NCI-H526 (cell line): ENCODE data around the gene HERC2.

ENCODE experiments used
- DNase-seq, 2 experiments: peaks; one replicate each; lab custom pipeline; 2025; lab: John Stamatoyannopoulos, UW

The HERC2 gene

DNA sequence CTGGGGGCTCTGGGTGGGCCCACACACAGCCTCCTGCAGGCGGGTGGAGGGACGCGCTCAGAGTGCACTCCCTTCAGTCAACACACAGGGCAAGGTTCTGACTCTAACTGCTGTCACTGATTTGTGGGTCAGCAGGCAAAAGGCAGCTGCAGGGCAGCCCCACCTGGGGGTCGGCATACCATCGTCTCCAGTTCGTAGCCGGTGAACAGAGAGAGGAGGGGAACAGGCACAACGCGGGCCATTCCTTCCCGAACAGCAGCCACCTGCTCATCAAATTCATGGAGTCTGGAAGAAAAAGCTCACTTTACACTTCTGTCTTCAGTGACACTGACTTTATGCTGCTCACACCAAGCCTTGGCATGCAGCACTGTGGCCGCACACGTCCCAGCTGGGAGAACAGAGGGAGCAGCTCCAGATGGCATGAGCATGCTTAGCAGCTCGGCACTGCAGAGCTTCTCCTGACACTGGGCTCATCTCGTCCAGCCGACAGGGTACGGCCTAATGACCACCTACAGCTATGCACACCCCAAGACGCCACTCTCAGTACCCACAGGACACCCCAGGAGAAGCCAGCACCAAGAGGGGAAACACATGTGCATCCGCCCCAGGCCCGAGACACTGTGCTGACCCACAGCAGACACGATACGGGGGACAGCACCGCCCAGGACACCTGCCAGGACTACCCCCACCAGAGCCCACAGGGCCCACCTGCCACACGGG is 208.4 kb downstream of the HERC2 start:
- DNase-seq = no peak

DNA sequence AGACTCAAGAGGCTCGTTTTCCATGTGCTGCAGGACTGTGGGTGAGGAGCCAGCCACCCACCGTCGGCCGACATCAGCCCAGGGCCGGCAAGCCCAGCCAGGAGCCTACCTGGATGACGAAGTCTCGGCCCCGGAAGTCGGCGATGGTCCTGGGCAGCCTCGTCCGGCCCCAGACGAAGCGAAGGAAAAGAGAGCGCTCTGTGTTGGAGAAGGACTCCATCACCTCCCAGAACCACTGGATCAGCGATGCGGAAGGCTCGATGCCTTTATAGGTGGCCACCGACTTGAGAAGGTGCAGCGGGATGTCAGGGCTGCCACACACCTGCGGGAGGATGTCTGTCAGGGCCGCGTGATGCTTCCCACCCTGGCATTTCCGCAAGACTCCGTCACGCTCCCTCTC is 209.0 kb downstream of the HERC2 start:
- no peak for DNase-seq

DNA sequence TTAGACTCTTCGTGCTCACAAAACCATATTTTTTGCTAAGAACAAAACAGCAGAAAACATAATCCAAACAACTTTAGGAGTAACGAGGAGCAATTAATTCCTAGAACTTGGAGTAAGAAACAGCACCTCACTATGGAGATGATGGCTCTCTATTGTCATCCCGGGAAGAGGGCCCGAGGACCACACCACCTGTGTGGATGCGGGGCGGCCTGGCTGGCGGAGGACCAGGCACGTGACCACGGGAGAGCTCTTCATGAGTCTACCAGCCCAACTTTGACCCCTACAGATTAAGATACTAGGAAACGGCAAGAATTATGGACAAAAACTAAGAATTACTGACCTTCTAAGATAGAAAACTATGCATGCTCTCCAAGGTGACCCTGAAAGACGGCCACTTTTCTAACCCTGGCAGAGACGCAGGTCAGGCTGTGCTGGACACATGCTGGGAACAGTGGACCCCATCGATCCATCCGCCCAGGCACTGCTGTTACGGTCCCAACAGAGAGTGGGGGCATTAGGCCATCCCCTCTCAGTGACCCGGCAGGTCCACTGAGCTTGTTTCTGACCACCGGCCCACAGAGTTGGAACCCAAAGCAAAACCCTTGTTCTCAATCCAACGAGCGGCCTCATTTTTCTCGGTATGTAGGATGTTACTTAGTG is 209.7 kb downstream of the HERC2 start:
- DNase-seq = no peak

DNA sequence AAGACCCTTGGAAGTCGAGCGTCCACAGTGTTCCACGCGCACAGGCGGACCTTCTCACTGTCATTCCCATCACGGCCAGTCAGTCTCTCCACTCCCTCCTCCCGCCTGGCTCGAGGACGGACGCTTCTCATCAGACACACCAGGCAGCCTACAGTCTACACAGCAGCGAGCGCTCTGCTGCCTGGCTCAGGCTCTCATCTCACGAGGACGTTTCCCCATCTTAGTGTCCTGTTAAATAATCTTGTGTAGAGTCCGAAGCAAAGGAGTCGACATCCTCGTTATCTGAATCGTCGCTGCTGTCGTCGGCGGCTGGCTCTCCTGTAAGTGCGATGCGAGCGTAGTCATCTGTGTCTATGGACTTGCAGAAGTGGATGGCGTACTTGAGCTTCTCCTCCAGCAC is 210.4 kb downstream of the HERC2 start:
- DNase-seq = no peak

DNA sequence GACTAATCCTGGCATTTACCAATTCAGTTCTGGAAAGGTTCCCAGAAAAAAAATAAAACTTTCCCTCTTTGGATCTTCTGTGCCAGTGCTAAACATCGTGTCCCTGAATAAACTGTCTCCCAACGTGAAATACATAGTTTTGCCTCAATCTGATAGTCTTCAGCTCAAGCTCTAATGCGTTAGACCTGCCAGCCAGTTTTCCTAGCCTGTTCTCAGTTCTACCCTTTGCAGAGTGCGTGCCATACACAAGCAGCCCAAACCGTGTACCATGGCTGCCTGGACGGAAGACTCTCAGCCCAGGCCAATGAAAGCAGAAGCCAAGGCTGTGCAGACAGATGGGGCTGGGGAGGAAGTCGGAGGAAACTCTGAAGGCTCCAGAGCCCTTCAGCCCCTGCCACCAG is 211.5 kb downstream of the HERC2 start:
- no peak for DNase-seq

DNA sequence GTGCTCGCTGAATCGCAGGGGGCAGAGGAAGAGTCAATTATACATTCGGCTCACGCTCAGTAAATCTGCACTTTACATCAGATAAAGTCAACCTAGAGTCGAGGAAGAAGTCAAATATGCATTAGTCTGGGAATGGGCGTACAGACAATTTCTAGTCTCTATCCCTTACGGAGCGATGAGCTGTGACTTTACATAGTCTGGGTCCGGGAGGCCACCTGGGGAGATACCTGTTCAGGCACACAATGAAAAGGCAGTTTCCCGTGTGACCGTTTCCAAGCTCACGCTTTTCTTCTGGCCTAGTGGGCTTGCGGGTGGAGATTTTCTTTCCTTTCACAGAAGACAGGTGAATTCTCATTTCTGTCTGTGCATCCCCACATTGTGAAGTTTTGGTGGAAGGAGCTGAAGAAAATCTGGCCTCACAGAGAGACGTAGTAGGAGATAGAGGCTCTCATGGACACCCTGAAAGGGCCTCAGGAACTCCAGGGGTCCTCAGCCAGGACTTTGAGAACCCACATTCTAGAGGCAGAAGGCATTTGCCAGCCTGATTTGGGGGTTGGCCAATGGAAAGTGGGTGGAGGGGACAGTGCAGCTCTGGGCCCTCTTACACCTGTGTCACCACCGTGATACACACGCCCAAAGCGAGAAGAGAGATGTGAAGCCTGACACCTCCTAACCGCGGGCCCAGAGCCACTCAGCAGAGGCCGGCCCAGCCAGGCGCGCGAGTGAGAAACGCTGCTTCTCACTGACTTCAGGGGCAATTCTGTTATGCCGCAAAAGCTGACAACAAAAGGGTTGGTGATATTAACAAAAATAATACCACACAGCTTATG is 212.1 kb downstream of the HERC2 start:
- no peak for DNase-seq

DNA sequence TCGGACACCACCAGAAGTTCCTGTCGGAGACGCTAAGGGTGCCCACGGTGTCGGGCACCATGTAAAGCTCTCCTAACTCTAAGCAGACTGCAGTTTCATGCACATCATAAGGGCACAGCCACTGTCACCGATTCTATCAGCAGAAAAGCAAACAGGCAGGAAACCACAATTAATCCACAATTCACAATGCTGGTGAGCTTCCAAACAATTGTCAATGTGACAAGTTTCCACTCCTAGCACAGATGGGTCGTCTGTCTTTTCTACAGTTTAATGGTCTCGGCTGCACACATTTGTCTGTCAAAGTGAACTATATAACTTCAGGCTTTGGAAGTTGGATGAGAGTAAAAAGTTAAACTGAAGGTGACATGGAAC is 214.1 kb downstream of the HERC2 start:
- DNase-seq = no peak

DNA sequence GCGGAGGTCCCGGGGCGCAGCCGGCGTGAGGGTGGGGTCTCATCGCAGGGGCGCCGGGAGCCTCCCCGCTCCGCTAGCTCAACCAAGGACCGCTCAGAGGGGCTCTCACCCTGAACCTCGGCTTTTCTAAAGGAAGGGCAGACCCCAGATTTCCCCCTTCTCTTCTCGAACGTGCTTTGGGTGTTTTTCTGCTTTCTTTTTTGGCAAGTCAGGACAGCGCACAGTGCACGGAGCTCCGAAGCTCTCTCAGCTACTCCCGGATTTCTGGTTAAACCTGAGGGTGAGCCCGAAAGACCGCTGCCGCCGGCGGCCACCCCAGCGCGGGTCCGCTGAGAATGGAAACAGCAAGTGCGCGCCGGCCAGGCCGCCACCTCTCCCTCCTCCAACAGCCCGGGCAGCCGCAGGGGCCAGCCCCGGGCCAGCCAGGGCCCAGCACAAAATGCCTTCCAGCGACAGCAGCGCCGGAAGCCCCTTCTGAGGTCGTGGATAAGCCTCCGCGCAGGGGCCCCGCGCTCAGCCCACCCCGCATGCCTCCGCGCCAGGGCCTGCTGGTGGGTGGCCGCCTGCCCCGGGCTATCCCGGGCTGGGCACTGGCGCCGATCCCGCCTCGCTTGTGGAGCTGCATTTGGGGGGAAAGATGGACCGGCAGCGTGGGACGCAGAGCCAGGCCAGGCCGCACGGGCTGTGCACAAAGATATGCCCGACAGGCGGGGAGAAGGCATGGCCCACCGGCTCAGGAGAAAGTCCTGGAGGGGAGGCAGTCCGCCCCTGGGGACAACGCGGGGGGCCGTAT is 214.7 kb downstream of the HERC2 start:
- no peak for DNase-seq

DNA sequence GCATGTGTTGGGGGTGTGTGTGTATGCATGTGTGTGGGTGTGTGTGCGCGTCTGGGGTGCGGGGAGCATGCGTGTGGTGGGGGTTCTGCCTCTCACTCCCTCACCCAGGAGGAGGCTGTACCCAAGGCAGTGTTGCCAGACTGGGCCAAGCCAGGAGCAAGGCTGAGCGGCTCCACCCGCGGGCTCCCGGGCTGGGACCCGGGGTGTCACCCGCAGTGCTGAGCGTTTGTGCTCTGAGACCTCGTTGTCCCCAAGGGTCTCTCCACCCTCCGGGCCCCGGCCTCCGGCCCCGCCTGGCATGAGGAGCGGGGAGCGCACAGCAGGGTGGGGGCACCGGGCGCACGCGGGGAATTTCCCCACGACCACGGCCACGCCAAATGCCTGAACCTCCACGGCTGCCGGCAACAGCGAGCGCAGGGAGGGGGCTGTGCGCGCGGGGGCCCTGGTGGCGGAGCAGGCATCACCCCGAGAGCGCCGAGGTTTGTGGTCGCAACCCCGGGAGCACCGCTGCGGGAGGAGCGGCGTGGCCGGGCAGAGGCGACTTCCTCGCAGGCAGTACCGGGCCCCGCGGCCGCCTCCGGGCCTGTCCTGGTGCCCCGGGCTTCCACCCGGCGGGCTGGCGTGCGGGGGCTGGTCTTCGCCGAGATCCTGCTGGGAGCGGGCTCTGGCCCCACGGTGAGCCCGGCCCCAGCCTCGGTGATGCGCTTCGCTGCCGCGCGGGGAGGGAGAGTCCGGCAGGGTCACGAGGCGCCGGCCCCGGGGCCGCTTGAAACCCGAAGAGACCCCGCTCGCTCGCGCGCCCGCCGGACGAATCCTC is 215.5 kb downstream of the HERC2 start:
- peak in 1 of 2 experiments; percentile 42 for DNase-seq

DNA sequence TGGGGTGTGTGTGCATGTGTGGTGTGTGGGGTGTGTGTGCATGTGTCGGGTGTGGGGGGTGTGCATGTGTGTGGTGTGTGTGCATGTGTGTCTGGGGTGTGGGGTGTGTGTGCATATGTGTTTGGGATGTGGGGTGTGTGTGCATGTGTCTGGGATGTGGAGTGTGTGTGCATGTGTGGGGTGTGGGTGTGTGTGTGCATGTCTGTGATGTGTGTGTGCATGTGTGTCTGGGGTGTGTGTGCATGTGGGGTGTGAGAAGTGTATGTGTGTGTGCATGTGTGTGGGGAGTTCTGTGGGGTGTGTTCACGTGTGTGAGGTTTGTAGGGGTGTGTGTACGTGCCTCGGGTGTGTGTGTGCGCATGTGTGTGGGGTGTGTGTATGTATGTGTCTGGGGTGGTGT is 216.2 kb downstream of the HERC2 start:
- no peak for DNase-seq

DNA sequence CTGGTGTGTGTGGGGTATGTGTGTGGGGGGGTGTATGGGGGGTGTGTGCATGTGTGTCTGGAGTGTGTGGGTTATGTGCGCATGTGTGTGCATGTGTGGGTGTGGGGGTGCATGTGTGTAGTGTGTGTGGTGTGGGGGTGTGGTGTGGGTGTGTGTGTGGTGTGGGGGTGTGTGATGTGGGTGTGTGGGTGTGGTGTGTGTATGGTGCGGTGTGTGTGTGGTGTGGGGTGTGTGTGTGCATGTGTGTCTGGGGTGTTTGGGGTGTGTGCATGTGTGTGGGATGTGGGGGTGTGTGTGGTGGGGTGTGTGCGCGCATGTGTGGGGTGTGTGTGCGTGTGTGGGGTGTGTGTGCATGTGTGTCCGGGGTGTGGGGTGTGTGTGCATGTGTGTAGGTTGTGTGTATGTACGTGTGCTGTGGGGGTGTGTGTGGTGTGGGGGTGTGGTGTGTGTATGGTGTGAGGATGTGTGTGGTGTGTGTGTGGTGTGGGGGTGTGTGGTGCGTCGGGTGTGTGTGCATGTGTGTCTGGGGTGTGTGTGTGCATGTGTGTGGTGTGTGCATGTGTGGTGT is 216.7 kb downstream of the HERC2 start:
- no peak for DNase-seq

DNA sequence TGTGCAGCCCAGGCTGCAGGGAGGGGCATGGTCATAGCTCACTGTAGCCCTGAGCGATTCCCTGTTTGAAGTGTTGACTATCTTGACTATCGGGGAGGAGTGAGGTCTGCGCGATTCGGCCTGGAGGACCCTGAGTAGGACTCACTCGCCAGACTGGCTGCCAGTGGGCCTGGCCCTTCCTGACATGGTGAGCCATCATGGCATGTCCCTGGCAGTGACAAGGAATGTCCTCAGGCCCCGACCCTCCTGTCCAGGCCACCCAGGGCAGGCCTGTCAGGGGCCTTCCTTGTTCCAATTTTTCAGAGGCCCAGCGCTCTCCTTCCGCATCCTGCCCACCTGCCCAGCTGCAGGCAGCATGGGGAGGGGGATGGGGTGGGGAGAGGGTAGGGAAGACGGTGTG is 217.7 kb downstream of the HERC2 start:
- DNase-seq = no peak

DNA sequence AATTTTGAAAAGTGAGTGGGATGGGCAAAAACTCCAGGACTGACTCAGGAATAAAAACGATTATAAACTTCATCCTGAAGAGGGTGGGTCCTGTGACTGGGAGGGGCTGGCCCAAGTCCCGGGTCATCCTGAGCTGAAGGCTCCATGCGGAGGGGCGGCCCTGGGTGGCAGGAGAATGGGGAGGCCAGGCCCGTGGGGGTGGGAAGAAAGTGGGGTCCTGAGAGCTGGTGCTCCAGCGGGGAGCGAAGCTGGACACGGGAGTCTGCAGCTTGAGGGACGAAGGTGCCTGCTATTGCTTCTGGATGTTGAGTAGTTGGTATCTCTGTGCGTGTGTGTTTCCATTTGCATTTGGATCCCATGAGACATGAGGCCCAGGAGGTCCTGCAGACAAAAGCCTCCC is 218.1 kb downstream of the HERC2 start:
- DNase-seq = no peak

DNA sequence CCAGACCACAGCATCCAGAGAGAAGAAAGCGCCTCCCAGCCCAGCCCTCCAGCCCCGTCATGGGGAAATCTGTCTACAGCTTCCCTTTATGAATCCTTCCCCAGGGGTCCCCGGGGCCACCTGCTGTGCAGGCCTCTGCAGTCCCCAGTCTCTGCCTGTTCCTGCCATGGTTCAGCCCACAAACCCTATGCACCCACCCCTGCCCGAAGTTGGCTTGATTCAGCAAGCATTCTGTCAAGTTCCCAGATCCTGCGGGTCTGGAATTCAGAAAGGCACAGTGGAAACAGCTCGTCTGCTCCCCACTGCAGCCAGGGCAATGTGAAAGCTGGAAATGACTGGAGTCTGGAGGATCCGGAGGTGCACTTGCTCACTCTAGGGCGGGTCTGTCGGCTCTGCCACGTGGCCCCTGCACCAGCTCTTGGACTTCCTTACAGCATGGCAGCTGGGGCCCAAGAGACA is 220.0 kb downstream of the HERC2 start:
- no peak for DNase-seq

DNA sequence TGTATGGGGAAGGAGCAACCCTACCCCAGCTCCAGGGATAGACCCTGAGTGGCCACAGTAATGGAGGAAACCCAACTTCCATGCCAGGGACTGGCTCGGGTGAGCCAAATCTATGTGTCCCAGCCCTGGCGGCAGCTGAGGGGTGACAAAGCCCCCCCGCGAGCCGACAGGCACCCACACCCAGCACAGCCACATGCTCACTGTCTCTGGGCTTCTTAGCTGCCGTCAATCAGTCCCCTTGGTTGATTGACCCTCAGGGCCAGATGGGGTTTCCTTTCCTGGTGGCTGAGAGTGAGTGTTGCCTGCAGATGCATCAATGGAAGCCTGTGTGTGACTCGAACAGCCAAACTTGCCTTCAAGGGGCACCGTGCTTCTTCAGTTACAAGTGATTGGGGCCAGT is 220.8 kb downstream of the HERC2 start:
- DNase-seq = no peak

DNA sequence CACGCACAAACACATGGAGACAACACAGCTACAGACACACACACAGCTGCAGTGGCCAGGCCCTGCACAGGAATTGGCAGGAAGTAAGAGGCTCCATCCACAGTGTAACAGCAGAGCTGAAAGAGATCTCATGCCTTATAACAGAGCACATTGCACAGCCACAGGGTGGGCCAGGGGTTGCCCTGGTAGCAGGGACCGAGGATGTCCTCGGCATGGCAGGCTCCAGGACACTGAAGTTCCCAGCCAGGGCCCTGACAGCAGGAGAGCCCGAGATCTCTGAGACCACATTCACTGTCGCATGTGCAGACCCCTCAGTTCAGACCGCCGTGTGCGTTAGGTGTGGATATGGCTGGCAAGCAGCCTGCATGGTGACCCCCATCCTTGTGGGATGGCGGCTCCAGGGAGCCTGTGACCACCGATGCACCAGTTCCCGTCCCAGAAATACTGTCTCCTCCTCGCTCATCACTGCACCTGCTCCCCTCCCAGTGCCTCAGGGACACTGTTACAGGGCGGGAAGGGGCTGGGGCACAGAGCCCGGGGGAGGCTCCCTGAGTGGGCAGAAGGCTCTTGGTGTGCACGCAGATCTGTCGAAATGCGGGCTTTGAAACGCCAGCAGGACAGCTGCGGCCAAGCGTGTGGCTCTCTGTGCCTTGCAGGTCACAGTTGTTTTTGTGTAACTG is 221.3 kb downstream of the HERC2 start:
- DNase-seq = no peak

DNA sequence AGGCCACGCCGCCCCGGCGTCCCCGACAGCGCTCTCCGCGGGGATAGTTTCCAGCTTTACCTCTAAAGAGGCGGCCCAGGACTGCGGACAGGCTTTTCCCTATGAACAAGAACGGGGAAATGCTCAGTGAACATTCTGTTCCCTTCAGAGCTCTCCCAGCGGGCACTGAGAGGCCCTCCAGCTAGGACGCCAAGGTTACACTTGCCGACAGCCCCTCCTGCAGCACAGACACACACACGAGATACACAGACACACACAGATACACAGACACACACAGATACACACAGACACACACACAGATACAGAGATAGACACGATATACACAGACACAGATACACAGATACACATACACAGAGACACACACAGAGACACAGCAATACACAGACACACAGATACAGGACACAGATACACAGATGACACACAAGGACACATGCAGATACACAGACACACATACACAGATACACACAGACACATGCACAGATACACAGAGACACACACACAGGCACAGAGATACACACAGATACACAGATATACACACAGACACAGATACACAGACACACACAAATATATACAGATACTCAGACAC is 222.3 kb downstream of the HERC2 start:
- no peak for DNase-seq

DNA sequence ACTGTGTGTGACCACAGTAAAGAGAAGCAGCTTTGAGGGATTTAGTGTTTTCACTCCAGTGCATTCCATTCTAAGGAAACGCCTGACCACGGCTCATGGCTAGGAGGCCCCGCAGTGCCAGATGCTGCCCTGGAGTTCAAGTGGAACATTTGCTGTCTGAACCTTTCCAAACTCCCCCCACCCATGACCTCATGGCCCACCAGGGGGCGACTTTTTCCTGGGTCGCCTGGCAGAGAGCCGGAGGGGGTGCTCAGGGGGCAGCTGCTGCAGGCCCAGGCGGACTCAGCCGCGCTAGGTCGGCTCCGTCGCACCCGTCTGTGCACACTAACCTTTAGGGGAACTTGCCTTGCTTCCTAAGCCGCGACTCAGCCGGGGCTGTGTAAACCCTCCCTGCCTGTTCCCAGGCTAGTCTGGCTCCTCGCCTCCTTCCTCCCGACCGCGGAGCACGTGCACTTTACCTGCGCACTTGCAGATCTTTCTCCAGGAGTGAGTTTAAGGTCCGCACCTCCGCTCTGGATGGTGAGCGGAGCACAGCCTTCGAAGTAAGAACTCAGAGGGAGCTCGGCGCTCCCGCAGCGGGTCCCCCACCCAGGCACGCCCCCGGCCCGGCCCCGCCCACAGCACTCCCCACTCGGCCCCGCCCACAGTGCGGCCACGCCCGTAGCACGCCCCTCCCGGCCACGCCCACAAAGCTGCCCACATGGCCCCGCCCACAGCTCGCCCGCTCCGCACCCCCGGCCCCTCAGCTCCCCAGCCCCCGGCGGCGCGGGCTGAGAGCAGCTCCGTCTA is 223.0 kb downstream of the HERC2 start, which contains the start of gene OCA2:
Gene OCA2 (minus strand): TSS at position 550 of the 789 bp plus-strand sequence. CDS start 17,441 bp downstream, outside the sequence.
- DNase-seq = peak; percentile 42 to 87

DNA sequence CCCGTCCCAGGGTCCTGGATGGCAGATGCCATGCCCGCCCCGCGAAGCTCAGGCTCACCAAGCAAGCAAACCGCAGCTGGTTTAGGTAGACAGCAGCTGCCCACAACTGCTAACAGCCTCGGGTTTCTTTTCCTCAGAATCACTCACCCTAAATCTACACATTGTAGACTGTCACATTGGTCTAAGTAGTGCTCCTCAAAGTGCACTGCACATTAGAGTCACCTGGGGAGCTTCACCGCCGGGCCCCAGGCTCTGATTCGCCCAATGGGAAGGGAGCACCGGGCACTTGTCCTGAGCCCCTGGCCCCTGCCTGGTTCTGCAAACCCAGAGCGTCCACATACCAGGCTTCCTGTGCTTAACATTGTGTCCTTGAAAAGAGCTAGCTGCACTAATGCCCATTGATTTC is 223.6 kb downstream of the HERC2 start:
- DNase-seq = no peak
